Measurements from ENCODE around the gene EML6.

The EML6 gene

GRCh38 chr2:54757500-54757899 lies 34.0 kb downstream of the EML6 start:
- no peak for DNase-seq (ENCODE audit: low read depth in 3 of 3)

GRCh38 chr2:54758951-54759350 lies 35.5 kb downstream of the EML6 start:
- DNase-seq (ENCODE audit: low read depth in 3 of 3): no peak

- no peak for DNase-seq (ENCODE audit: low read depth in 3 of 3)
Observed at GRCh38 chr2:54760310-54760709, 36.8 kb downstream of the EML6 start.

- DNase-seq (ENCODE audit: low read depth in 3 of 3): no peak
Observed at GRCh38 chr2:54763636-54764291, 40.3 kb downstream of the EML6 start.

GRCh38 chr2:54767921-54768320 lies 44.5 kb downstream of the EML6 start:
- no peak for DNase-seq (ENCODE audit: low read depth in 3 of 3)

GRCh38 chr2:54768772-54769428 lies 45.4 kb downstream of the EML6 start:
- no peak for DNase-seq (ENCODE audit: low read depth in 3 of 3)

- no peak for DNase-seq (ENCODE audit: low read depth in 3 of 3)
Observed at GRCh38 chr2:54770211-54770610, 46.7 kb downstream of the EML6 start.

- no peak for DNase-seq (ENCODE audit: low read depth in 3 of 3)
Observed at GRCh38 chr2:54770676-54771075, 47.2 kb downstream of the EML6 start.

GRCh38 chr2:54771166-54771885 lies 47.9 kb downstream of the EML6 start:
- DNase-seq (ENCODE audit: low read depth in 3 of 3): no peak

- DNase-seq (ENCODE audit: low read depth in 3 of 3): no peak
Observed at GRCh38 chr2:54772110-54772509, 48.6 kb downstream of the EML6 start.

- no peak for DNase-seq (ENCODE audit: low read depth in 3 of 3)
Observed at GRCh38 chr2:54772531-54772930, 49.1 kb downstream of the EML6 start.

- no peak for DNase-seq (ENCODE audit: low read depth in 3 of 3)
Observed at GRCh38 chr2:54773233-54773632, 49.8 kb downstream of the EML6 start.

GRCh38 chr2:54773838-54774237 lies 50.4 kb downstream of the EML6 start:
- DNase-seq (ENCODE audit: low read depth in 3 of 3): no peak

- no peak for DNase-seq (ENCODE audit: low read depth in 3 of 3)
Observed at GRCh38 chr2:54775710-54776109, 52.2 kb downstream of the EML6 start.

- DNase-seq (ENCODE audit: low read depth in 3 of 3): no peak
Observed at GRCh38 chr2:54776494-54776893, 53.0 kb downstream of the EML6 start.

GRCh38 chr2:54783349-54783748 lies 59.9 kb downstream of the EML6 start:
- no peak for DNase-seq (ENCODE audit: low read depth in 3 of 3)

- no peak for DNase-seq (ENCODE audit: low read depth in 3 of 3)
Observed at GRCh38 chr2:54787270-54787669, 63.8 kb downstream of the EML6 start.

- DNase-seq (ENCODE audit: low read depth in 3 of 3): no peak
Observed at GRCh38 chr2:54787755-54788366, 64.4 kb downstream of the EML6 start.

GRCh38 chr2:54789878-54790277 lies 66.4 kb downstream of the EML6 start:
- no peak for DNase-seq (ENCODE audit: low read depth in 3 of 3)

- no peak for DNase-seq (ENCODE audit: low read depth in 3 of 3)
Observed at GRCh38 chr2:54791831-54792230, 68.4 kb downstream of the EML6 start.

GRCh38 chr2:54797307-54797706 lies 73.8 kb downstream of the EML6 start:
- DNase-seq (ENCODE audit: low read depth in 3 of 3): no peak

- DNase-seq (ENCODE audit: low read depth in 3 of 3): no peak
Observed at GRCh38 chr2:54801352-54801751, 77.9 kb downstream of the EML6 start.

All from stimulated activated CD4-positive, alpha-beta T cell treated with anti-CD3 and anti-CD28 coated beads, TNF-alpha, amount 100 ng/mL, for 24 hours (primary cell).